ENCODE data around the gene NKAIN1.
"Not testable (repeated sequence)": the region's sequence is repeated elsewhere in the genome, so short reads cannot be mapped to it uniquely, and the experiment has no call there.

DNA sequence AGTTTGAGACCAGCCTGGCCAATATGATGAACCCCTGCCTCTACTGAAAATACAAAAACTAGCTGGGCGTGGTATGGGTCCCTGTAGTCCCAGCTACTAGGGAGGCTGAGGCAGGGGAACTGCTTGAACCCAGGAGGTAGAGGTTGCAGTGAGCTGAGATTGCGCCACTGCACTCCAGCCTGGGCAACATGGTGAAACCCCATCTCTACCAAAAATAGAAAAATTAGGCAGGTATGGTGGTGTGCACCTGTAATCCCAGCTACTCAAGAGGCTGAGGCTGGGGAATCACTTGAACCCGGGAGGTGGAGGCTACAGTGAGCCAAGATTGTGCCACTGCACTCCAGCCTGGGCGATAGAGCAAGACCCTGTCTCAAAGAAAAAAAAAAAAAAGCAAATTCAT lies 48.1 kb upstream of the NKAIN1 start:
- TF ChIP-seq, protein P1, sequence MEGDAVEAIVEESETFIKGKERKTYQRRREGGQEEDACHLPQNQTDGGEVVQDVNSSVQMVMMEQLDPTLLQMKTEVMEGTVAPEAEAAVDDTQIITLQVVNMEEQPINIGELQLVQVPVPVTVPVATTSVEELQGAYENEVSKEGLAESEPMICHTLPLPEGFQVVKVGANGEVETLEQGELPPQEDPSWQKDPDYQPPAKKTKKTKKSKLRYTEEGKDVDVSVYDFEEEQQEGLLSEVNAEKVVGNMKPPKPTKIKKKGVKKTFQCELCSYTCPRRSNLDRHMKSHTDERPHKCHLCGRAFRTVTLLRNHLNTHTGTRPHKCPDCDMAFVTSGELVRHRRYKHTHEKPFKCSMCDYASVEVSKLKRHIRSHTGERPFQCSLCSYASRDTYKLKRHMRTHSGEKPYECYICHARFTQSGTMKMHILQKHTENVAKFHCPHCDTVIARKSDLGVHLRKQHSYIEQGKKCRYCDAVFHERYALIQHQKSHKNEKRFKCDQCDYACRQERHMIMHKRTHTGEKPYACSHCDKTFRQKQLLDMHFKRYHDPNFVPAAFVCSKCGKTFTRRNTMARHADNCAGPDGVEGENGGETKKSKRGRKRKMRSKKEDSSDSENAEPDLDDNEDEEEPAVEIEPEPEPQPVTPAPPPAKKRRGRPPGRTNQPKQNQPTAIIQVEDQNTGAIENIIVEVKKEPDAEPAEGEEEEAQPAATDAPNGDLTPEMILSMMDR (conservative IDR thresholded peaks at IDR 0.05; ENCODE audit: low read length), result not testable (repeated sequence)
- not testable (repeated sequence) for TF ChIP-seq EZH2phosphoT487 (IDR thresholded peaks at IDR 0.05; ENCODE audit: borderline replicate concordance, low read depth, low read length)

Data from OCI-LY7 (cell line).